ENCODE results near the gene CCDC142.

GRCh38 chr2:74502147-74502719 is 19.4 kb upstream of the CCDC142 start:
- no peak for TF ChIP-seq CTCF (IDR thresholded peaks at IDR 0.05)
- no peak for TF ChIP-seq POLR2AphosphoS5 (IDR thresholded peaks at IDR 0.05; ENCODE audit: insufficient read depth in 1 of 2, low read depth in 1 of 2)
- no peak for TF ChIP-seq POLR2A (IDR thresholded peaks at IDR 0.05)
